GM19372 (cell line): ENCODE data around the gene PDZD8.

Source experiments
- ATAC-seq: cut with Tn5 transposase; IDR thresholded peaks from one replicate; pipeline ENCODE4 v1.9.1; 2021; ENCODE audit warnings: mild to moderate bottlenecking, low read depth, moderate library complexity; ENCODE audit not compliant: unreplicated experiment

Gene PDZD8

DNA sequence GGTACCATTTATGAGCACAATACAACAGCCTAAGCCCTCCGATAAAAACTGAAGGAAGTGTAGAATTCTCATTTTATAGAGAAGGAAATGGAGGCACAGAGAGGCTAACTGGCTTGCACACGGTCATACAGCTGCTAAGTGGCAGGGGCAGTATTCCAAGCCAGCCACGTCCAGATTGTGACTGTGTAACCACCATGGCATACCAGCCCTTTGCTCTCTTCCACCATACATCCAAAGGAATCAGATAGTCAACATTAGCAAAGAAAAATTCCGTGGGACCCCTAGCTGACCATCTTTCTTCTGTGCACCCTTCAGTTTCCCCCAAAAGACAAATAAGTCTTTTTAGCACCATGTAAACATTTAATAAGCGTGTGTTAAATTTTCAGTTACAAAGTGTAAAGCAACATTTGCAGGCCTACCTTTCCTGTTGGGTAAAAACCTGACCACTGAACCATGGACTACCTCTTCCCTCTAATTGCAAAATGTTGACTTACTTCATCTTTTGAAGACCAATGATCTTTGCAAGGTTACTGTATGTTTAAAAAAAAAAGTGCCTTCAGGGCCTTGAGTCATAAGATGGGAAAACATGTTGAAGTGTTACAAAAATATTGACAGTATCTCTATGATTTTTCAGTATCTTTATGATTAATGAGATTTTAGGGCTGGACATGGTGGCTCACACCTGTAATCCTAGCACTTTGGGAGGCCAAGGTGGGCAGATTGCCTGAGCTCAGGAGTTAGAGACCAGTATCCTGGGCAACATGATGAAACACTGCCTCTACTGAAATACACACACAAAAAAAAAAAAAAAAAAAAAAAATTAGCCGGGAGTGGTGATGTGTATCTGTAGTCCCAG, 24.3 kb upstream of the PDZD8 start:
- no peak for ATAC-seq

GRCh38 chr10:117398029-117398428, 22.8 kb upstream of the PDZD8 start:
- no peak for ATAC-seq

GRCh38 chr10:117391436-117392205, 16.4 kb upstream of the PDZD8 start:
- ATAC-seq: no peak

- no peak for ATAC-seq
Measured at GRCh38 chr10:117390420-117390819, 15.2 kb upstream of the PDZD8 start.

- no peak for ATAC-seq
Measured at GRCh38 chr10:117386805-117387204, 11.6 kb upstream of the PDZD8 start.

- ATAC-seq: no peak
Measured at GRCh38 chr10:117382861-117383260, 7.6 kb upstream of the PDZD8 start.

DNA sequence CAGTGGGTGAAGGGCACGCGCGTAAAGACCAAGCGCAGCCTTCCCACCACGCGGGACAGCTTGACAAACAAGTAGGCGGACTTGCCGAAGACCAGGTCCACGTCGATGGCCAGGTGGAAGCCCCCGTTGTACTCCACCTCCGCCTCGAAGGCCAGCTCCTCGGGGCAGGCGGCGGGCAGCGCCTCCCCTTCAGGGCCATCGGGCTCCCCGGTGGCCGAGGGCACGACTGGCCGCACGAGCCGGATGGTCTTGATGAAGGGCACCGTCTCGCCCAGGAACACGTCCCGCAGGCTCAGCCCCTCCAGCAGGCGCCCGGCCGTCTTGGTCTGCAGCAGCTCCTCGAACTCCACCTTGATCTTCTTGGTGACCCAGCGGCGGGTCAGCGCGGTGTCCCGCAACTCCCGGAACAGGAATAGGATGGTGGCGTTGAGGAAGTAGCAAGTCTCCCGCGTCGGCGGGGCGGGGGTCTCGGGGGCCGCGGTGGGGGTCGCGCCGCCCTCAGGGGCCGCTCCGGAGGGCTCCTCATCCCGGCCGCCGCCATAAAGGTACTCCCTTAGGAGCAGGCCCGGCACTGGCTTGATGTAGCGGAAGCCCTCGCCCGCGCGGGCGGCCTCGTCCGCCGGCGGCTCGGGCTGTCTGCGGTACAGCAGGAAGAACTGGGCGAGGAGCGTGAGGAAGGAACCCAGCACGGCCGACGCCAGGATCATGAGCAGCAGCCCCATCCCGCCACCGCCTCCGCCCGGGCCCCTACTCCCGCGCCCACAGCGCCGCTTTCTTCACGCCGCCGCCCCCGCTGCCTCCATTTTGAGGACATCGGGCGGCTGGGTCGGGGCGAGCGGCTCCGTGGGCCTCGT, 507 bp downstream of the PDZD8 start:
- ATAC-seq: peak; percentile 29

DNA sequence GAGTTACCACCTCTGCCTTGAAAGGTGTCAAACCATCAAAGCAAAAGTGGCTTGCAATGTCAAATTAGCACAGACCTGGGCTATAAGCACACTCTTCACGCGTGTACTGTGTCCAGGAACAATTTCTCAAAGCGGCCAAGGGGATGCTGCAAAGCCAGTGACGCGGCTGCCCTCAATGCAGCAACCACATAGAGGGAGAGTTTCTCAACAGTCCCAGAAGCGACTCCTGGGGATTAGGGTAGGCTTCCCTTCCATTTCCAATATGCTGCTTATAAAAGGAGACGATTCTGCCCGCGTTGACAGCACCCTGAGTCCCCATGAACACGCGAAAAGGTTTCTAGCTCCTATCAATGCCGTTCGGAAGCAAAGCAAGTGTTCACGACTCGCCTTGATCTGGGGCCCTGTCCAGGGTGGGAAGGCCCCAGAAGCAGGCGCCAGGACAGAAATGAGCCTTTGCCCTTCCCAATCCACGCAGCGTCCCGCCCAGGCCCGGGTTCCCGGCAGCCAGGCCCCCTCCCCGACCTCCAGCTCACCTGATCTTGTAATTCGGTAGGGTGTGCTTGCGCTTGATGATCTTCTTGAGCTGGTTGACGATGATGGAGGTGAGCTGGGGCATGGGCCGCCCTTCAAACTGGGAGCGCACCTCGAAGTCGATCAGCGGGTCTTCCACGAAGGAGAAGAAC, 1.3 kb downstream of the PDZD8 start:
- ATAC-seq: peak; percentile 27

- no peak for ATAC-seq
Measured at GRCh38 chr10:117370205-117370604, 5.0 kb downstream of the PDZD8 start.

DNA sequence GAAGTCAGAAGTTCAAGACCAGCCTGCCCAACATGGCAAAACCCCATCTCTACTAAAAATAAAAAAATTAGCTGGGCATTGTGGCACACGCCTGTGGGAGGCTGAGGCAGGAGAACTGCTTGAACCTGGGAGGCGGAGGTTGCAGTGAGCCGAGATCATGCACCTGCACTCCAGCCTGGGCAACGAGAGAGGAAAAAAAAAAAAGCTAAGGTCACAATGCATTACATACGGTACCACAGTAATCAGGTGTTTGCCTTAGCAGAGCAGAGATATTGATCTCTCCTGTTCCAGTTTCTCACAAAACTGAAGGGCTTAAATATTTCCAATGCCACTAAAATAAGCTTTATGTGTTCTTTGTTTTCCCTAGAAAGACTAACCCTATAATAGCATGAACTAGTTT, 7.5 kb downstream of the PDZD8 start:
- ATAC-seq: no peak

- ATAC-seq: no peak
Measured at GRCh38 chr10:117366741-117367140, 8.5 kb downstream of the PDZD8 start.

DNA sequence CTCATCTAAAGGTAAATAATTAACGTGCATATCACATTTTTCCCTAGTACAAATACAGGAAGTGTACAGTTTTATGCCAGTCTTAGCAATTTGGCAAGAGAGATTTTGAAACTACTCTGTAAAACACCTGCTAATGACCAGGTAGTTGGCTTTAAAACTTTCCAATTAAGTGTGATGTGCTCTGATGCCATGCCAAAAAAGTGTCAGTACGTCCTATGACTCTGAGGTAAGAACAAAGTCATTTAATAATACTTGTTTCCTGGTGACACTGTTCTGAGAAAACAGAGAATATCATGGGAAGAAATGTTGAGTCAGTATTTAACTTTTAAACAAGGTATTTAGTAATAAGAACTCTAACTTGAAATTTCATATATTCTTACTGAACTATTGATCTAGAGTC, 9.6 kb downstream of the PDZD8 start:
- no peak for ATAC-seq

DNA sequence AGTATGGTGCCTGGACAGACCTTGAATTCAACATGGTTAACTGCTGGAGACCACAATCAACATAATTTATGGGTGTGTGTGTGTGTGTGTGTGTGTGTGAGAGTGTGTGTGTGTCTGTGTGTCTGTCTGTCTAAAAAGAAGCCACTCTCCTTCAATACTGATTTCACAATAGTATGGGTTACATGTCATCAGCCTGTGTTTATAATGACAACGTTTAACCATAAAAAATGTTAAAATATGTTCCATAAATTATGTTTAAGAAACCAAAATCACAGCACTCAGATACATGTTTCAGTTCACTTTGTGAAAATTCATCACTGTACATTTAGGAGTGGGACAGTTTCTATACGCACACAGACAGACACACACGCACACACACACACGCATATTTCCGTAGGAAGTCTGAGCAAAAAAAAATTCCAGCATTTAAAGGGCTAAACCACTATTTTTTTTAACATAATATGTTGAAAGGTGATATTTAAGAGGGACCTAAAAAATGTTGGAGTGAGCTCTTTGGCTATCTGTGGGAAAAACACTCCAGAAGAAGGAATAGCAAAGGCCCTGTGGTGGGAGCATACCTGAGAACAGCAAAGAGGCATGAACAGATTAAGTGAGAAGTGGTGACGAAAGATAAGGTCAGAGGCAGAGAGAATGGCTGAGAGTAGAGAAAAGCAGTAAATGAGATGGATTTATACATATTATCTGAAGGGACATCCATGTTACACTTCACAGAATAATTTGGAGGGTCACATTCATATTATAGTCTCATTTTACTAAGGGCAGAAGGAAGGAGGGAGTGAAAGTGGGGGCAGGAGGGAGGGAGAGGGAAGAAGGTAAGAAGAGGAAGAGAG, 10.9 kb downstream of the PDZD8 start:
- ATAC-seq: no peak

DNA sequence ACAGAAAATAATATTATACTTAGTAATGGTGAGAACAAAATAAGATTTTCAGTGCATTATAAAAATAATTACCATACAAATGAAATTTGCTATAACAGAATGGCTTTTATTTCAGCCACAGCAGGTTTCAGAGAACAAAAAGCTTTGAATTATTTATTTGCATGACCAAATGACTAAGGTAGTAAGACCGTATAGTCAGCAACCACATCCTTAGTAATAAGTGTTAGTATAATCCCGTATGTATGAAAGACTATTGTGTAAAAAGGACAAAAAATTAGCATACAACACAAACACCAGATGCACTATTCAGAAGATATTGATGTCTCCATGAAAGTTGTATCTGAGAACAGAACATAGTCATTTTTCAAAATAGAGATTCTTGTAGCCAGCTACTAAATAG, 12.2 kb downstream of the PDZD8 start:
- ATAC-seq: no peak

DNA sequence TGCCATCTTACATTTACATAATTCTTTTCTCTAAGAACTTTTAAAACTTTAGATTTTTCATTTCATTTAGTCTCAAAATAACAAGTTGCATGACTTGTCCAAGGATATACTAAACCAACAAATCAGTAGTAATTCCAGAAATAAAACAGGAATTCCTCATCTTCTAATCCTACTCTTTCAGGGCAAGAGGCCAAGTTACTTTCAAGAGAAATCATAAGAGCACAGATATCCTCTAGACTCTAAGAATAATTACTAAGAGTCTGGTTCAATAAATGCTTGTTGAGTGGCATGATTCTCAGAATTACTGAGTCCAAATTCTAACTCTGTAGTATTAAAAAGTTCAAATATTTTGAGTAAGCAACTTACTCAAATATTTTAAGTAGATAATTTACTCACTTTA, 12.9 kb downstream of the PDZD8 start:
- no peak for ATAC-seq

DNA sequence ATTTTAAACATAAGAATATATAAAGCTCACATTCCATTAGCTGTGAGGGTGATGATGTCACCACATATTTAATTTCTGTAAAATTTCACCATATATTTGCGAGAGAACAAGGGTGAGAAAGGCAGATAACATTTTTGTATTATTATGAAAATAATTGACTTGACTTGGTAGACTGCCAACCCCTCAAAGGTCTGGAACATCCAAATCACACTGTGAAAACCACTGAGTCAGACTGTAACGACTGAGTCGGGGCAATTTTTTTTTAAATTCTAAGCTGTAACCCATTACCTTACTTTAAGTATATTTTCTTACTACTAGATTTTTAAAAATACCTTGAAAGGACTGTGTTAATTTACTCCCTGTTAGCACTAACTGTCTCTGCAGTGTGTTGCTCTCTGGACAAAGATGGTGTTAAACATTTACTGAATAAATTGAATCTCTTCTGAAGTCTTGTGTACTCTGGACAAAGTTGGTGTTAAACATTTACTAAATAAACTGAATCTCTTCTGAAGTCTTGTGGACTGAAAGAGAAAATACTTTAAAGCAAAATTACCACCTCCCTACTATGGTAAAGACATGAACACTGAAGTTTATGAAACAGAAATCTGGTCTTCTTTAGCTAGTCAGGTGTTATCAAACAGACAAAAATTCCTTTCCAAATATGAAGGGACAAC, 14.1 kb downstream of the PDZD8 start:
- ATAC-seq: peak; percentile 53

DNA sequence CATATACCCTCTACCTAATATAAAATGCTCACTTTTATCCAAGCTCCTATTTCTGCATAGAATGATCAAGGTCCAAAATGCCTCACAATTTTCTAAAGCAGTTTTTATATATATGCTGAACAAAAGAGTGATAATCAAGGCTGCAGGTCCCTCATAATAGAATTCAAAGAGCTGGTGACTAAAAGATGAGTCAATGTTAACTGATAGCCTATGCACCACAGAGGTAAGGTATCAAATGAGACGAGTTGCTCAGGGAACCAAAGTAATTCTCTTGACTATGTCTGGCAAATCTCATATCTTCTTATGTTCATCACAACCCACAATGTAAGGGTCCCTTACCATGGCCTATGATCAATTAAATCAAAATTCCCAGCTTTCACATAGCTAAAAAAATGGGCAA, 15.2 kb downstream of the PDZD8 start:
- no peak for ATAC-seq

DNA sequence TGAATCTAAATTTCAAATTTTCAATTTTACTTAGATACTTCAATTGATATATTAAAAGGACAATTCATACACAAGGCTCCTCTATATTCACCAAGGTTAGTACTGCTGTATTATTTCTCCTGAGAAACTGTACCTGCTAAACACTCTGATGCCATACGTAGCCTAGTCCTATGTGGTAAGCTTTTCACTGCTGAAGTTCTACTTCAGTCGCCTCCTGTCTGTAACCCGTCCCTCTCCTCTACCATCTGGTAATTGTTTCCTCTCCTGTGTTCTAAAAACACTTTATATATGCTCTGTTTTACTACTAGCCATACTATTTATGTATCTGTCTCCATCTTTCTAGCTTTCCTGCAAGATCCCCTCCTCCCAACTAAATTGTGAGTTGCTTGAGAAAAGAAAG, 20.2 kb downstream of the PDZD8 start:
- ATAC-seq: no peak

DNA sequence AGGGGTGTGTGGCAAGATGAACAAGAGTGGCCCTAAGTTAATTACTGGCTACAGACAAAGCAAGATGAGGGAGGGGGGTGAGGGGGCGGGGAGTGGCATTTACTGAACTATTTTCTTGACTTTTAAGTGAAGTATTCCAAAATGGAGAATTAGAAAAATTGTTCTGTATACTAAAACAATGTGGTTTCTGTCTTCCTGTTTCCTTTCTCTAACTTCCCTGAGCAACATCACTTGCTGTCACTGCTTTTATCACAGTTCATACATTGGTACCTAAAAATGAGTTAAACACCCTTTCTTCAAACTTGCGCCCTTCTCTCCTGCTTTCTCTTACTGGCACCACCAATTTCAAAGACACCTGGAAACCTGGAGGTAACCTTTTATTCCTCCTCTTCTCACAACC, 21.6 kb downstream of the PDZD8 start:
- no peak for ATAC-seq
